Measurements from ENCODE around the gene TRIM22.

- TF ChIP-seq, protein P1, sequence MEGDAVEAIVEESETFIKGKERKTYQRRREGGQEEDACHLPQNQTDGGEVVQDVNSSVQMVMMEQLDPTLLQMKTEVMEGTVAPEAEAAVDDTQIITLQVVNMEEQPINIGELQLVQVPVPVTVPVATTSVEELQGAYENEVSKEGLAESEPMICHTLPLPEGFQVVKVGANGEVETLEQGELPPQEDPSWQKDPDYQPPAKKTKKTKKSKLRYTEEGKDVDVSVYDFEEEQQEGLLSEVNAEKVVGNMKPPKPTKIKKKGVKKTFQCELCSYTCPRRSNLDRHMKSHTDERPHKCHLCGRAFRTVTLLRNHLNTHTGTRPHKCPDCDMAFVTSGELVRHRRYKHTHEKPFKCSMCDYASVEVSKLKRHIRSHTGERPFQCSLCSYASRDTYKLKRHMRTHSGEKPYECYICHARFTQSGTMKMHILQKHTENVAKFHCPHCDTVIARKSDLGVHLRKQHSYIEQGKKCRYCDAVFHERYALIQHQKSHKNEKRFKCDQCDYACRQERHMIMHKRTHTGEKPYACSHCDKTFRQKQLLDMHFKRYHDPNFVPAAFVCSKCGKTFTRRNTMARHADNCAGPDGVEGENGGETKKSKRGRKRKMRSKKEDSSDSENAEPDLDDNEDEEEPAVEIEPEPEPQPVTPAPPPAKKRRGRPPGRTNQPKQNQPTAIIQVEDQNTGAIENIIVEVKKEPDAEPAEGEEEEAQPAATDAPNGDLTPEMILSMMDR (conservative IDR thresholded peaks at IDR 0.05; ENCODE audit: low read depth, low read length) = no peak
- TF ChIP-seq EZH2 (IDR thresholded peaks at IDR 0.05; ENCODE audit: borderline replicate concordance, low read depth, low read length, poor library complexity, severe bottlenecking) = no peak
These were observed 46.8 kb downstream of the TRIM22 start, which contains the start of gene OR56B1 for GRCh38 chr11:5736396-5736795.

Measured in A673 (cell line).